GM12874 (cell line): ENCODE results near the gene ARHGEF39.

ENCODE experiments used
- TF ChIP-seq, protein P1 (sequence below): IDR thresholded peaks from 2 replicates; pipeline ENCODE4 v1.5.1; 2011; ENCODE audit warnings: low read depth, mild to moderate bottlenecking, control low read depth, low read length, moderate library complexity; ENCODE audit not compliant: insufficient read depth

Gene ARHGEF39

DNA sequence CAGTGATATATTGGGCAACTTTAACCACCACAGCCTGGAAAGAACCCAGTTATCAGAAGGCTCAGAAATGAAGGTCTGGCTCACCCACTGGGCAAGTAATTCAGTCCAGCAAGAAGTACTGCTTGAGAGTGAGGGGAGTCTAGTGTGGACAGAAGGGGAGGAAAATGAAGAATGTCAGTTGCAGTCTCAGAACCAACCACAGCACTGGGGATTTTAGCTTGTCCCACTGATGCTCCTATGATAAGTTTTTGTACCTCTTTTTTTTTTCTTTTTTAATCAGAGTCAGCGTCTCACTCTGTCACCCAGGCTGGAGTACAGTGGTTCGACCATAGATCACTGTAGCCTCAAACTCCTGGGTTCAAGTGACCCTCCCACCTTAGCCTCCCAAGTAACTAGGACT lies 37.4 kb downstream of the ARHGEF39 start:
- TF ChIP-seq, protein P1, sequence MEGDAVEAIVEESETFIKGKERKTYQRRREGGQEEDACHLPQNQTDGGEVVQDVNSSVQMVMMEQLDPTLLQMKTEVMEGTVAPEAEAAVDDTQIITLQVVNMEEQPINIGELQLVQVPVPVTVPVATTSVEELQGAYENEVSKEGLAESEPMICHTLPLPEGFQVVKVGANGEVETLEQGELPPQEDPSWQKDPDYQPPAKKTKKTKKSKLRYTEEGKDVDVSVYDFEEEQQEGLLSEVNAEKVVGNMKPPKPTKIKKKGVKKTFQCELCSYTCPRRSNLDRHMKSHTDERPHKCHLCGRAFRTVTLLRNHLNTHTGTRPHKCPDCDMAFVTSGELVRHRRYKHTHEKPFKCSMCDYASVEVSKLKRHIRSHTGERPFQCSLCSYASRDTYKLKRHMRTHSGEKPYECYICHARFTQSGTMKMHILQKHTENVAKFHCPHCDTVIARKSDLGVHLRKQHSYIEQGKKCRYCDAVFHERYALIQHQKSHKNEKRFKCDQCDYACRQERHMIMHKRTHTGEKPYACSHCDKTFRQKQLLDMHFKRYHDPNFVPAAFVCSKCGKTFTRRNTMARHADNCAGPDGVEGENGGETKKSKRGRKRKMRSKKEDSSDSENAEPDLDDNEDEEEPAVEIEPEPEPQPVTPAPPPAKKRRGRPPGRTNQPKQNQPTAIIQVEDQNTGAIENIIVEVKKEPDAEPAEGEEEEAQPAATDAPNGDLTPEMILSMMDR, result no peak

DNA sequence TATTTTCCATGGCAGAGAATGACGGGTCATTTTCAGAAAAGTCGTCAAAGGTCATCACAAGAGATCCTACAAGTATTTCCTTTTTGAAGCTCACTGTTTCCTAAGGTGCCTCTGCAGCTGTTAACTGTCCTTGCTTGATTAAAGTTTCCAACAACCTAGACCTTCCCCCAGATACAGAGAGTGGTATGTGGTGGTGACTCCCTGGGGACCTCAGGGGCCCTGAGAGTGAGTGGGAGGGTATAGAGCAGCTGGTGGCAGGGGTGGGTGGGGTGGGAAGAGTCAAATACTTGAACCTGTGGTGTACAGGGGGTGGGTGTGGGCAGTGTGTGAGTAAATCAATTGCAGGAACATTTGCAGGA lies 45.2 kb downstream of the ARHGEF39 start:
- TF ChIP-seq, protein P1, result no peak

DNA sequence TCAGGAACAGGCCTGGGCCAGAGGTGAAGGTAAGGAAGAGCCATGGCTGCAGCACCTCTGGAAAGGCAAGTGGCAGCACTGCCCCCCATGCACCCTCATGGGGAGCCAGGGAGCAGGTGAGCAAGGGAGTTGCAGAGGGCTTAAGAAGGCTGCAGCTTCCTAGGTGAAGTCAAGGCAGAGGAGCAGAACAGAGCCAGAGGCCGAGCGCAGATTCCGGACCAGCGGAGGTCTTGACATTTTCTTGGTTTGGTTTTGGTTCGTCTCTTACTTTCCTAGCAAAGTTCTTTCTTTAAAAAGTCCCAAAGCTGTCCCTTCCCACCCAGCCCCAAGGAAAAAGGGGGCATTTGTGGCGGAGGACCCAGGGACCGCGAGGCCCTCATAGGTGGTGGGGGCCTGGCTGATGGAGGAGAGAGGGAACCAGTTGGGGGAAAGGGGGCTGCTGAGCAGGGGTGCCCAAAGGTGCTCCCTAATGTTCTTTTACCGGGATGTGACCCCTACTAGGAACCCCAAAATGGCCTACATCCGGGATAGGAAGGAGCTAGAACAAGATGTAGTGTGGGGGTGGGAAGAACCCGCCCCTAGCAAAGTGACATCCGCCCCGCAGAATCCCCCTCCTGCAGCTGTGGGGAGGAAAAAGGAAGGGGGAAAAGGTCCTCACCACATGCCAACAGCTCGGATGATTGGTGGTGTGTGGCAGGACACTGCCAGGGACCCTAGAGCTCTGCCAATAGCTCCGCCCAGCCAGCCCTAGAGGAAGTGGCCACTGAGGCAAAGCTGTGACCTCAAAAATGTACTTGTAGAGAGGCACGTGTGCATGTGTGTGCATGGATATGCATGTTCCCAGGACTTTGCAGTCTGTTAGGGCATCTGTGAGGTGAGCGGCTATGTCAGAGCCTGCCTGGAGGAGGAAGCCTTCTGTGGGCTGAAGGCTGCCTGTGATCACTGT lies 45.9 kb downstream of the ARHGEF39 start:
- TF ChIP-seq, protein P1, result no peak

DNA sequence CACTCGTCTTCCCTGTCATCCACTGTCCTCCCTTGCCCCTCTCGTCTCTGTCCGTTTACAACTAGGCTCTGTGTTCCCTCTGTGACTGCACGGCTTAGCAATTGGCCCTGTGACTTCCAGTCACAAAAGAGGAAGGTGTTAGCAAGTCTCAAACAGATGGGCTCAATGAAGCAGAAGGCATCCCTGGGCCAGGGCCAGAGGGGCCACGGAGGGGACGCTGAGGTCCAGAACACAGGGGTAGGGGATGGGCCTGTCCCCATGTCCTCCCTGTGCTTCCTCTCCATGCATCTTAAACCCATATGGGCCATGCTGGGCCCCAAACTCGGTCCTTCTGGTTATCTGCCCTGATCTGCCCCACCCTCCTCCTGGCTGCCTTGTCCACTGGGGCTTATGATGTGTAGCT lies 46.7 kb downstream of the ARHGEF39 start, which contains the start of gene CD72:
CD72 (minus strand) TSS at position 89 of the 403 bp plus-strand sequence. CDS start 110 bp downstream, outside the sequence.
- TF ChIP-seq, protein P1, result no peak

DNA sequence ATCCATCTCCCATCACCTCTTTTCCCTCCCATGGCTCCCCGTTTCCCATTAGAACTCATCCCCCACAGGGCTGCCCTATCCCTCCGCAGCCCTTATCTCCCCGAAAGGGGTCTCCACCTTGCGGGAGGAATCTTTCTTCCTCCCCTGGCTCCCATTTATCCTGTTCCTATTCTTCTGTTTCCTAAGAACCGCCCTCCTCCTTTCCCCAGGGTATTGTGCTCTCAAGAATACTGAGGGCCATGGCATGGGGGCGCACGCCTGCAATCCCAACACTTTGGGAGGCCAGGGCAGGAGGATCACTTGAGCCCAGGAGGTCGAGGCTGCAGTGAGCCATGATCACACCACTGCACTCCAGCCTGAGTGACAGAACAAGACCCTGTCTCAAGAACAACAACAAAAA lies 47.4 kb downstream of the ARHGEF39 start:
- TF ChIP-seq, protein P1, result no peak

DNA sequence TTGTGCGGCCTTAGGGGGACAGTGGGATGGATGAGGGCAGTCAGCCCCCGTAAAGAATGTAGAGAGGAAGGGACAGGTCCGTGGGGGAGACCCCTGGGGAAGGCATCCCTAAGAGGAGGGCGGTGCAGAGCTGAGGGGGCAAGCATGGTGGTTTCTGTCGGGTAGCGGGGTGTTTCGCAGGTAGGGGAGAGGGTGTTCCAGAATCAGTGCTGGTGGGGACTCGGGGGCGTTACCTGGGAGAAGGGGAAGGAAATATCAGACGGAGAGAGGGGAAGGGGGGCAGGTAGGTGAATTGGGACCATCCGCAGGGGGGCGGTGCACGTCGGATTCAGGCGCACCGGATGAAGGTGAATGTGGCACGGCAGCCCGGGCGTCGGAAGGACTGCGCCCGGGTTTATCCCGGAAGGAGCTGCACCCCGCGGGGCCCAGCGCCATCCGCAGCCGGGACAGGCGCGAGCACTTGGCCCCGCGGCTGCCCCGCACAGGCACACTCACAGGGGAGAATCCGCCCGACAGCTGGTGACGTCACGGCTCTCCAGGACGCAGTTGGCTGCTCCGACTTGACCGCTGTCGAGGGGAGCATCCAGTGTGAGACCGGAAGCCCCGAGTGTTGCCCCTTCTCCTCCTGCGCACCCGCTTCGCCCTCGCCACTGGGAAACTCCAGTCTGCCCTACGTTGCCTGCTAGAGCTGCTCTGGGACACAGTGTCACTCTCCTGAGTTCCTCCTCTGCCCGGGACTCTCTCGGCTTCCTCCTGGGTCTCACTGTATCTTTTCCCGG lies 48.1 kb downstream of the ARHGEF39 start:
- TF ChIP-seq, protein P1, result peak; percentile 35; the same call in 1 of the 2 replicates
